Brain pericyte (primary cell): ENCODE measurements around the gene RNF217.
"Not testable (repeated sequence)": the region's sequence is repeated elsewhere in the genome, so short reads cannot be mapped to it uniquely, and the experiment has no call there.

ENCODE experiments used
- DNase-seq: peaks from one replicate; pipeline ENCODE4 v3.0.0-alpha.2; 2012; ENCODE audit warnings: low read depth, low spot score

Gene RNF217

GRCh38 chr6:125013938-125014660 is 51.9 kb downstream of the RNF217 start:
- no peak for DNase-seq

- DNase-seq, result no peak
Observed at GRCh38 chr6:125014661-125014957, 52.4 kb downstream of the RNF217 start.

GRCh38 chr6:125015152-125015551 is 52.9 kb downstream of the RNF217 start:
- DNase-seq, result no peak

- DNase-seq, result no peak
Observed at GRCh38 chr6:125018136-125018535, 55.9 kb downstream of the RNF217 start.

- no peak for DNase-seq
Observed at GRCh38 chr6:125019281-125019680, 57.0 kb downstream of the RNF217 start.

GRCh38 chr6:125019918-125020317 is 57.7 kb downstream of the RNF217 start:
- DNase-seq, result no peak

GRCh38 chr6:125020385-125020784 is 58.1 kb downstream of the RNF217 start:
- no peak for DNase-seq

GRCh38 chr6:125022391-125022989 is 60.3 kb downstream of the RNF217 start:
- no peak for DNase-seq

- no peak for DNase-seq
Observed at GRCh38 chr6:125025164-125025854, 63.1 kb downstream of the RNF217 start.

- DNase-seq, result no peak
Observed at GRCh38 chr6:125027287-125027686, 65.0 kb downstream of the RNF217 start.

GRCh38 chr6:125030969-125031368 is 68.7 kb downstream of the RNF217 start:
- DNase-seq, result no peak

- DNase-seq, result no peak
Observed at GRCh38 chr6:125031385-125031784, 69.1 kb downstream of the RNF217 start.

- DNase-seq, result not testable (repeated sequence)
Observed at GRCh38 chr6:125034929-125035328, 72.7 kb downstream of the RNF217 start.

GRCh38 chr6:125036486-125036885 is 74.2 kb downstream of the RNF217 start:
- DNase-seq, result not testable (repeated sequence)

- DNase-seq, result no peak
Observed at GRCh38 chr6:125037827-125038226, 75.6 kb downstream of the RNF217 start.

GRCh38 chr6:125038925-125039324 is 76.7 kb downstream of the RNF217 start:
- DNase-seq, result no peak

GRCh38 chr6:125041740-125042459 is 79.7 kb downstream of the RNF217 start:
- no peak for DNase-seq

- DNase-seq, result no peak
Observed at GRCh38 chr6:125044066-125044465, 81.8 kb downstream of the RNF217 start.

- no peak for DNase-seq
Observed at GRCh38 chr6:125044667-125045066, 82.4 kb downstream of the RNF217 start.

GRCh38 chr6:125046107-125046925 is 84.1 kb downstream of the RNF217 start:
- no peak for DNase-seq

GRCh38 chr6:125048274-125048673 is 86.0 kb downstream of the RNF217 start:
- no peak for DNase-seq
